GM23338 (cell line): ENCODE measurements around the gene CBLIF. TPM values are rescaled to one million over a fixed set of nuclear protein-coding genes. Genes with fewer than 3 reads are reported as not detected.
"Not testable (repeated sequence)": the region's sequence is repeated elsewhere in the genome, so short reads cannot be mapped to it uniquely, and the experiment has no call there.

Experiments
- ATAC-seq: fragments of 200-7000 bp; cut with Tn5 transposase; 3 replicates; pipeline ENCODE4 v1.9.1; 2020
- DNase-seq: peaks from one replicate; pipeline ENCODE4 v3.0.0-alpha.2; 2015; ENCODE audit warnings: low spot score
- H2AFZ ChIP-seq: fragments of 200-600 bp; sonication (generic); 2 replicates; pipeline ENCODE4 v1.8.0; 2016; ENCODE audit warnings: antibody characterized with exemption, mild to moderate bottlenecking, moderate library complexity
- H3F3A ChIP-seq: fragments of 200-600 bp; sonication (generic); replicated peaks from 2 replicates; pipeline ENCODE4 v1.8.0; 2017; ENCODE audit warnings: antibody characterized with exemption, mixed run types, low read depth
- H3K27ac ChIP-seq: fragments of 200-600 bp; sonication (generic); 2 replicates; pipeline ENCODE4 v1.6.1; 2016; ENCODE audit warnings: low read depth
- H3K27me3 ChIP-seq: fragments of 200-600 bp; sonication (generic); 2 replicates; pipeline ENCODE4 v1.8.0; 2016; ENCODE audit warnings: mild to moderate bottlenecking, mixed run types, moderate library complexity; ENCODE audit not compliant: insufficient read depth
- H3K36me3 ChIP-seq: fragments of 200-600 bp; sonication (generic); 2 replicates; pipeline ENCODE4 v1.8.0; 2016; ENCODE audit warnings: mild to moderate bottlenecking; ENCODE audit not compliant: insufficient read depth
- H3K4me1 ChIP-seq: fragments of 200-600 bp; sonication (generic); 2 replicates; pipeline ENCODE4 v1.8.0; 2016; ENCODE audit warnings: mild to moderate bottlenecking, moderate library complexity; ENCODE audit not compliant: insufficient read depth
- H3K4me2 ChIP-seq: fragments of 200-600 bp; sonication (generic); 2 replicates; pipeline ENCODE4 v1.7.1; 2017; ENCODE audit warnings: mixed run types
- H3K4me3 ChIP-seq: fragments of 200-600 bp; sonication (generic); 2 replicates; pipeline ENCODE4 v1.6.1; 2016; ENCODE audit warnings: mixed run types
- H3K79me2 ChIP-seq: fragments of 200-600 bp; sonication (generic); replicated peaks from 2 replicates; pipeline ENCODE4 v1.8.0; 2017; ENCODE audit warnings: mild to moderate bottlenecking; ENCODE audit not compliant: insufficient read depth
- H3K9me2 ChIP-seq: fragments of 200-600 bp; sonication (generic); 2 replicates; pipeline ENCODE4 v1.8.0; 2017; ENCODE audit not compliant: insufficient read depth
- H4K20me1 ChIP-seq: fragments of 200-600 bp; sonication (generic); replicated peaks from 2 replicates; pipeline ENCODE4 v1.8.0; 2017; ENCODE audit warnings: mild to moderate bottlenecking; ENCODE audit not compliant: insufficient read depth
- H3K27ac Mint-ChIP-seq: 2 replicates; pipeline ENCODE4 v1.8.0; 2020; ENCODE audit warnings: inconsistent platforms, mild to moderate bottlenecking, moderate library complexity, mixed read lengths
- H3K27me3 Mint-ChIP-seq: 3 replicates; pipeline ENCODE4 v1.8.0; 2022; ENCODE audit warnings: low read depth, mild to moderate bottlenecking, moderate library complexity, mixed read lengths, inconsistent platforms; ENCODE audit not compliant: insufficient read depth, poor library complexity
- H3K36me3 Mint-ChIP-seq: 3 replicates; pipeline ENCODE4 v1.8.0; 2021; ENCODE audit warnings: low read depth, mild to moderate bottlenecking, inconsistent platforms, moderate library complexity, mixed read lengths
- H3K4me1 Mint-ChIP-seq: 3 replicates; pipeline ENCODE4 v1.8.0; 2020; ENCODE audit warnings: mild to moderate bottlenecking, inconsistent platforms, mixed read lengths
- H3K4me3 Mint-ChIP-seq: 3 replicates; pipeline ENCODE4 v1.8.0; 2021; ENCODE audit warnings: moderate library complexity, mild to moderate bottlenecking, inconsistent platforms, mixed read lengths
- H3K9me3 Mint-ChIP-seq: 3 replicates; pipeline ENCODE4 v1.8.0; 2020; ENCODE audit warnings: moderate library complexity, mild to moderate bottlenecking, inconsistent platforms, mixed read lengths
- CREB1 ChIP-seq: fragments of 250-450 bp; sonication (Bioruptor Pico); IDR thresholded peaks from 2 replicates; pipeline ENCODE4 v1.5.0; 2020; ENCODE audit warnings: low read depth, mild to moderate bottlenecking, moderate library complexity
- EZH2phosphoT487 ChIP-seq: fragments of 200-600 bp; sonication (generic); IDR thresholded peaks from one replicate; pipeline ENCODE4 v1.8.1; 2018; ENCODE audit warnings: antibody characterized with exemption; ENCODE audit not compliant: unreplicated experiment
- JUNB ChIP-seq: IDR thresholded peaks from one replicate; pipeline ENCODE4 v1.6.1; 2016; ENCODE audit warnings: antibody characterized with exemption; ENCODE audit not compliant: unreplicated experiment
- NANOG ChIP-seq: IDR thresholded peaks from 2 replicates; pipeline ENCODE4 v1.6.1; 2016; ENCODE audit warnings: antibody characterized with exemption, borderline replicate concordance
- POLR2AphosphoS5 ChIP-seq: IDR thresholded peaks from 2 replicates; pipeline ENCODE4 v1.6.1; 2016; ENCODE audit warnings: antibody characterized with exemption, low read depth
- REST ChIP-seq: IDR thresholded peaks from one replicate; pipeline ENCODE4 v1.6.1; 2018; ENCODE audit warnings: antibody characterized with exemption; ENCODE audit not compliant: unreplicated experiment
- STAT1 ChIP-seq: IDR thresholded peaks from one replicate; pipeline ENCODE4 v1.6.1; 2016; ENCODE audit warnings: antibody characterized with exemption; ENCODE audit not compliant: unreplicated experiment
- ZNF114 ChIP-seq: fragments of 250-450 bp; sonication (Bioruptor Pico); IDR thresholded peaks from 2 replicates; pipeline ENCODE4 v1.5.0; 2020; ENCODE audit warnings: mild to moderate bottlenecking, moderate library complexity
- ZNF331 ChIP-seq: fragments of 250-450 bp; sonication (Bioruptor Pico); IDR thresholded peaks from 2 replicates; pipeline ENCODE4 v1.5.0; 2020; ENCODE audit warnings: low read depth, mild to moderate bottlenecking, moderate library complexity
- ZNF462 ChIP-seq: fragments of 250-450 bp; sonication (Bioruptor Pico); IDR thresholded peaks from 2 replicates; pipeline ENCODE4 v1.5.0; 2020; ENCODE audit warnings: mild to moderate bottlenecking, moderate library complexity
- polyA plus RNA-seq: library from polyadenylated mRNA; unstranded; fragments of >200 nt; fragmentation: Nextera tagmentation; extraction: Ambion mirVana; gene quantifications from 2 replicates; pipeline ENCODE4 v1.2.1, GENCODE V29; 2016
- total RNA-seq: library from RNA; depleted of rRNA; stranded (reverse); fragments of >200 nt; shearing (Covaris generic); gene quantifications from 2 replicates; pipeline ENCODE4 v1.2.3, GENCODE V29; 2014

Gene CBLIF
- total and polyA plus RNA-seq, 2 experiments from 2014 or later, result not detected

- TF ChIP-seq ZNF462 (CRISPR knock-in tag) (no peak), EZH2phosphoT487 (no peak), ZNF114 (CRISPR knock-in tag) (no peak)
Observed at GRCh38 chr11:59849129-59849528, 3.8 kb upstream of the CBLIF start (continued).

GRCh38 chr11:59848439-59848838, 3.1 kb upstream of the CBLIF start:
- peaks cover 15% of the 10 kb centered on the region for H3K4me1 ChIP-seq
- not testable (repeated sequence) for H3K36me3 ChIP-seq, H2AFZ ChIP-seq, H3K4me3 Mint-ChIP-seq, H3K36me3 Mint-ChIP-seq, H3K4me1 Mint-ChIP-seq, ATAC-seq, H3K4me3 ChIP-seq, H4K20me1 ChIP-seq, H3K79me2 ChIP-seq, H3K27me3 ChIP-seq, H3K27me3 Mint-ChIP-seq, DNase-seq, H3K9me3 Mint-ChIP-seq, H3F3A ChIP-seq, H3K4me2 ChIP-seq, H3K9me2 ChIP-seq, H3K27ac Mint-ChIP-seq, H3K27ac ChIP-seq

GRCh38 chr11:59847626-59848025, 2.3 kb upstream of the CBLIF start:
- ATAC-seq (no peak), DNase-seq (no peak)
- H3K27ac Mint-ChIP-seq, result no peak overlapping the region

More at GRCh38 chr11:59847626-59848025, 2.3 kb upstream of the CBLIF start:
- H3K9me2 ChIP-seq, result 0 out of 2 replicates have a peak, but pooled peaks cover 2% of the 10 kb centered on the region
- H3K27me3 ChIP-seq, result no peaks in the 10 kb centered on the region
- no peak overlapping the region for H3K4me3 Mint-ChIP-seq
- peaks cover 6% of the 10 kb centered on the region for H3K4me1 Mint-ChIP-seq
- H3K4me3 ChIP-seq, result no peak overlapping the region
- H3K9me3 Mint-ChIP-seq, result no peaks in the 10 kb centered on the region
- no peak overlapping the region for H2AFZ ChIP-seq
- no peaks in the 10 kb centered on the region for H4K20me1 ChIP-seq
- no peak for TF ChIP-seq CREB1
- TF ChIP-seq POLR2AphosphoS5, result no peak
- no peak for TF ChIP-seq JUNB
- TF ChIP-seq NANOG, result no peak
- TF ChIP-seq REST, result no peak
- TF ChIP-seq ZNF331 (CRISPR knock-in tag), result no peak
- no peak for TF ChIP-seq STAT1
- TF ChIP-seq EZH2phosphoT487, result no peak
- no peaks in the 10 kb centered on the region for H3K36me3 ChIP-seq
- no peak overlapping the region for H3K4me2 ChIP-seq
- no peaks in the 10 kb centered on the region for H3F3A ChIP-seq
- H3K27me3 Mint-ChIP-seq, result peaks cover 2% of the 10 kb centered on the region
- no peaks in the 10 kb centered on the region for H3K36me3 Mint-ChIP-seq
- H3K79me2 ChIP-seq, result no peaks in the 10 kb centered on the region
- H3K4me1 ChIP-seq, result peaks cover 15% of the 10 kb centered on the region
- no peak overlapping the region for H3K27ac ChIP-seq
